Measurements from ENCODE around the gene ABLIM2.

Gene ABLIM2

DNA sequence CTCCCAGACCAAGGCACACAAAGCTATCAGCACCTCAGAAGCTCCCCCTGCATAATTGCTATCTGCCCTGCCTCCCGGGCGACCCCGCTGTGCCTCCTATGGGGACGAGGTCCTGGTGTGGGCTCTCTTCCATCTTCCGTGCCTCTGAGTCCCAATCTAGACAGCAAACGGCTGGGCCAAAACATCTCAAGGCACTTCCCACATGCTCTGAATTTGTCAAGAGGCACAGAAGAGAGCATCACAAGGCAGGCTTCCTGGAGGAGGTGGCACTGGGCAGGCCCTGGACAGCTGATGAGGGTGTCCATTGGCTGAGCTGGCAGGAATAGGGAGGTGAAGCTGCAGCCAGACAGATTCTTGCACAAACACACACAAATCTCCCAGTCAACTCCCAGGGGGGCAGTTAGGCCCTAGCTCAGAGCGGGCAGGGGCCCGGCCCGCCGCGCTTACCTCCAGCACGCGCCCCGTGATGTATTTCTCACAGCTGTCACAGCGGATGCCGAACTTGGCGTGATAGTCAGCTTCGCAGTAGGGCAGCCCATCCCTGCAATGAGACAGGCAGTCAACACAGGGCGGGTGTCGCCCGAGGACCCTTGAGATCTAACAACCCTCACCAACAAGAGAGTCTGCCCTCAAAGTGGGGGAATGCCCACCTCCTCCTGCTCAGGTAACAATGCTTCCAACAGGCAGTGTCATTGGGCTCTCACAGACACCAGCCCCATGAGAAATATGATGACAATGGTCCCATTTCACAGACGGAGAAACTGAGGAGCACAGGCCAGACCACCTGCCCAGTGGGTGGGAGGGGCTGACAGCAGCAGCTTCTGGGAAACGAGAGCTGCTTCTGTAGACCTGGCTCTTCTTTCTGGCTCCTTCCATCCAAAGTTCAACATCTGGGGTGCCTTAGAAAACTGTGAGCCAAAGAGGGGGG lies 81.2 kb downstream of the ABLIM2 start:
- H3K9ac ChIP-seq (ENCODE audit: low read length): no peak overlapping the region
- no peak for DNase-seq (ENCODE audit: low read depth)
- H3K27me3 ChIP-seq (replicated peaks; ENCODE audit: control insufficient read depth, insufficient read depth, low read length): peaks cover 70% of the 10 kb centered on the region
- no peak overlapping the region for H3K4me3 ChIP-seq (ENCODE audit: low read length)
- no peaks in the 10 kb centered on the region for H3K36me3 ChIP-seq (ENCODE audit: control insufficient read depth, insufficient read depth, low read length, severe bottlenecking)
- H3K4me1 ChIP-seq (ENCODE audit: control insufficient read depth, insufficient read depth, low read length): peaks cover 10% of the 10 kb centered on the region
- H3K9me3 ChIP-seq (ENCODE audit: control insufficient read depth, low read length): no peaks in the 10 kb centered on the region

DNA sequence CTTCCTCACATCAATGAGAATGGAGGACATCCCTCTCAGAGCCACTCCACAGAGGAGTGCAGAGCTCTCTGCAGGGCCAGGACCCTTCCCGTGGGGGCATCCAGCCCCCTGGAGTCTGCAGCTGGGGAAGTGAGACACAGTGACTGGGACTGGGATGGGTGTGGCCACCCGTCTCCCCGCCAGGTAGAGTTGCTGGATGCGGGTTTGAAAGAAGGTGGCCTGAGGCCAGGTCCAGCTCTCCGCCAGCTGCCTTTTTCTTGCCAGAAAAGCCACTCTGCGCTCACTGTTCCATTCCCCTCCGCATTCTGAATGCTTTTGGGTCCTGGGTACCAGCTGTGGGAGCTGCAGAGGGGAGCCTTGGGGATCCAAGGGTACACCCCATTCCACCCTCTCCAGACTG lies 82.6 kb downstream of the ABLIM2 start:
- H3K36me3 ChIP-seq (ENCODE audit: control insufficient read depth, insufficient read depth, low read length, severe bottlenecking): no peaks in the 10 kb centered on the region
- H3K27me3 ChIP-seq (replicated peaks; ENCODE audit: control insufficient read depth, insufficient read depth, low read length): peaks cover 69% of the 10 kb centered on the region
- H3K9ac ChIP-seq (ENCODE audit: low read length): no peak overlapping the region
- no peaks in the 10 kb centered on the region for H3K9me3 ChIP-seq (ENCODE audit: control insufficient read depth, low read length)
- H3K4me1 ChIP-seq (ENCODE audit: control insufficient read depth, insufficient read depth, low read length): peaks cover 10% of the 10 kb centered on the region
- H3K4me3 ChIP-seq (ENCODE audit: low read length): no peak overlapping the region
- DNase-seq (ENCODE audit: low read depth): no peak

DNA sequence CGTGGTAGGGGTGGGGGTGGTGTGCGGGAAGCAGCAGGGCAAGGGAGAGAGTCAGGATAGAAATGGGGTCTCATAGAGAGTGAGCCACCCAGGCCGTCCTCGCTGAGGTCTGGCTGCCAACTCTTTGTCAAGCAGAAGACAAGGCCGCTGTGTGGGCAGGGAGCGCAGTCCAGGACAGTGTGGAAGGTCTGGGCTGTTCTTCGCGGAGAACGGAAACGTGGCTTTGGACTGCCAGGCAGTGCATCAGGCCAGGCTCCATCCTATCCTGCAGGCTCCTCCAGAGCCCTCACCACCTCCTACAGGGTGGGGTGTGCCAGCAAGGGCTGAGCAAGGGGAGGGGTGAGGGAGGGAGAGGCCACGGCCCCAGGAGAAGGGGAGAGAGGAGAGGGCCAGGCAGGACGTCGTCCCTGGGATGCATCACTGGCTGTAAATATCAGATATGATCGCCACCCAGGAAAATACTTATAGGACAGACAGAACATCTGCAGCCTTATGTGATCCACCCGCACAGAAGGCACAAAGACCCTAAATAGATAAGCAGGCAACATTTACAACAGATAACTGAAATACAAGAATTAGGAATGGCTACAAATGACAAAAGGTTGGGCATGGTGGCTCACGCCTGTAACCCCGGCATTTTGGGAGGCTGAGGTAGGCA lies 85.3 kb downstream of the ABLIM2 start:
- Histone ChIP-seq H3K36me3 (ENCODE audit: control insufficient read depth, insufficient read depth, low read length, severe bottlenecking) (no peaks in the 10 kb centered on the region), H3K4me3 (ENCODE audit: low read length) (no peak overlapping the region), H3K9me3 (ENCODE audit: control insufficient read depth, low read length) (no peaks in the 10 kb centered on the region), H3K4me1 (ENCODE audit: control insufficient read depth, insufficient read depth, low read length) (no peaks in the 10 kb centered on the region), H3K27me3 (replicated peaks; ENCODE audit: control insufficient read depth, insufficient read depth, low read length) (peaks cover 80% of the 10 kb centered on the region), H3K9ac (ENCODE audit: low read length) (no peak overlapping the region)
- no peak for DNase-seq (ENCODE audit: low read depth)

DNA sequence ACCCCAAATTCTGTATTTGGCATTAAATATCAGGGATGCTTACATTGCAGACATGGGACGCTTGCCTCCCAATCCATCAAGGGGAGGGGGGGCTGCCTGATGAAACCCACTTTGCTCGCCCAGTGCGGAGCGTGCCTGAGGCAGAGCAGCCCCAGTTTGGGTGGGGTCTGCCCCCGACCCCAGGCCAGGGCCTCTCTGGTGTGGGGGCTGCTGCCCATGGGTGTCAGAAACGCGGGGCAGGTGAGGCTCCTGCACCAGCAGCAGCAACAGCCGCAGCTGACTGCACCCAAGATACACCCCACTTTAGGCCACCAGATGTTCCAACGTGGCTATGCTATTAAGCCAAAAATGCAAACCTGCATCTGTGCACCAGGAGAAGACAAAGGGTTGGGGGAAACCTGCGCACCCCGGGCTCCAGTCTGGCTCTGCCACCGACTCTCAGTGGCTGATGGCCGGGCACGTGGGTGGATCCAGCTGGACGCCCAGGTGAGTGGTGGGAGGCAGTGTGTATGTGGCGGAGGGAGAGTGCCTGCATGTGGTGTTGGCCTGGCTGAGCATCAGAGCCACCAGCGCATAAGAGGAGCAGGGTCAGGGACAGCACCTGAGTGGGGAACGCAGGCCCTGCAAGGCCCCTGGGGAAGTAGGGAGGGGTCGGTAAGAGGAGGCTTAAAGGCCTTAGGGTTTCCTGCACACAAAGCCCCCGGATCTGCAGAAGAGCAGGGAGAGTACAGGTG lies 86.2 kb downstream of the ABLIM2 start:
- Histone ChIP-seq H3K9ac (ENCODE audit: low read length) (no peak overlapping the region), H3K4me3 (ENCODE audit: low read length) (no peak overlapping the region), H3K9me3 (ENCODE audit: control insufficient read depth, low read length) (no peaks in the 10 kb centered on the region)

DNA sequence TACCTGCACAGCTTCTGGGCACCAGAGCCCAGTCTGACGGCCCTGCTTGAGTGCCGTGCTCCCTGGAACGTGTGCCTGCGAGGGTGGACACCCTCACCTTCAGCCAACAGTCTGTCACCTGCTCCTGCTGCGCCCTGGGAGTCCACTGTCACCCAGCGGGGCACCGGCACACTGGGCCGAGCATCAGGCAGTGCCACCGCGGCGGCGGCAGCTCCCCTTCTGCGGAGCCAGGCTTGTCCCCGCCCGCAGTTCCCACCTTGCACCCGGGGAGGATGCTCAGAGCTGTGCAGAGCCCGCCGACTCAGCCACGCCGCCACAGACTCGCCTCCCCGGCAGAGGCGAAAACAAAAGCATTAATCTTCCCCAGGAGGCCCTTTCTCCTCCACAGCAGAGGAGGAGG lies 86.8 kb downstream of the ABLIM2 start:
- no peaks in the 10 kb centered on the region for H3K9me3 ChIP-seq (ENCODE audit: control insufficient read depth, low read length)
- H3K9ac ChIP-seq (ENCODE audit: low read length): no peak overlapping the region
- H3K4me1 ChIP-seq (ENCODE audit: control insufficient read depth, insufficient read depth, low read length): no peaks in the 10 kb centered on the region
- H3K27me3 ChIP-seq (replicated peaks; ENCODE audit: control insufficient read depth, insufficient read depth, low read length): peaks cover 76% of the 10 kb centered on the region
- H3K36me3 ChIP-seq (ENCODE audit: control insufficient read depth, insufficient read depth, low read length, severe bottlenecking): no peaks in the 10 kb centered on the region
- no peak overlapping the region for H3K4me3 ChIP-seq (ENCODE audit: low read length)
- DNase-seq (ENCODE audit: low read depth): no peak

More for the DNA sequence above, 86.2 kb downstream of the ABLIM2 start:
- H3K36me3 ChIP-seq (ENCODE audit: control insufficient read depth, insufficient read depth, low read length, severe bottlenecking): no peaks in the 10 kb centered on the region
- H3K4me1 ChIP-seq (ENCODE audit: control insufficient read depth, insufficient read depth, low read length): no peaks in the 10 kb centered on the region
- no peak for DNase-seq (ENCODE audit: low read depth)
- peaks cover 80% of the 10 kb centered on the region for H3K27me3 ChIP-seq (replicated peaks; ENCODE audit: control insufficient read depth, insufficient read depth, low read length)

DNA sequence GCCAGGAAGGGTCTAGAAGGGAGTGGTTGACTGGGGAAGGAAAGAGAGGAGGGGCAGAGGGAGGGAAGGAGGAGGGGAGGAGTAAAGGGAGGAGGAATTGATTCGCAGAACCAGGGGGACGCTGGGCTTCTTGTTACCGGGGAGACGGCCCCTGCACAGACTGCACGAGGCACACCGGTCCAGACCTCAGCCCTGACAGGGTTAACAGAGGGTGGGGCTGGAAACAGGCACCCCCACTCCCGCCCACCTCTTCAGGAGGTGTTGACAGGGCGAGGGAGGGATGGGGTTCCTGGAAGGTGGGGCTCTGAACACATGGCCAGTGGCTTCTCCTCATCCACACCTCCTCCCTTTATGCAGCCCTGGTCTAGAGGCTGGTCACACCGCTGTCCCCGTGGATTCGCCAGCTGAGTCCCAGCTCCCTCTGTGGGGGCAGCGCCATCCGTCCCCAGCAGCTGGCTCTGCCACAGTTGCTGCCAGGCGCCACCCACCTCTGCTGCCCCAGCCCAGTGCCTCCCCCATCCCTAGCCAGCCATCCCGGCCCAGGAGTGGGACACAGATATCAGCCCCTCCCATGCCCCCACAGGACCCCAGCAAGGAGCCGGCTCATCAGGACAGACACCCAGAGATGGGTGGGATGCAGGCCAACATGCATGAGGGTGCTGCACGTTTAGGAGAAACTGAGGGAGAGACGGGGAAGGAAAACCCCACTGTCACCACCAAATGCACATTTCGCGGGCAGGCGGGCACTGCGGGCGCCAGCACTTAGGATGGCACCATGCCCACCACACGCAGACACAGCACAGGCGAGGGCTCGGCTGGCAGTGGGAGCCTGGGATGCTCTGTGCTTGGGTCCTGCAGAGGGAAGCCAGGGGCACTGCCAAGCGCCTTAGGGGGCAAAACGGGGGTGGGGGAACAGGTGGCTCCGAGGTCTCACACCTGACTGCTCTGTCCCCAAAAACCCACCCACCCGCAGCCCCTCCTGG lies 87.6 kb downstream of the ABLIM2 start:
- no peak overlapping the region for H3K4me3 ChIP-seq (ENCODE audit: low read length)
- no peak overlapping the region for H3K9ac ChIP-seq (ENCODE audit: low read length)
- H3K36me3 ChIP-seq (ENCODE audit: control insufficient read depth, insufficient read depth, low read length, severe bottlenecking): no peaks in the 10 kb centered on the region
- no peaks in the 10 kb centered on the region for H3K9me3 ChIP-seq (ENCODE audit: control insufficient read depth, low read length)
- H3K27me3 ChIP-seq (replicated peaks; ENCODE audit: control insufficient read depth, insufficient read depth, low read length): peaks cover 76% of the 10 kb centered on the region
- H3K4me1 ChIP-seq (ENCODE audit: control insufficient read depth, insufficient read depth, low read length): no peaks in the 10 kb centered on the region
- DNase-seq (ENCODE audit: low read depth): no peak

DNA sequence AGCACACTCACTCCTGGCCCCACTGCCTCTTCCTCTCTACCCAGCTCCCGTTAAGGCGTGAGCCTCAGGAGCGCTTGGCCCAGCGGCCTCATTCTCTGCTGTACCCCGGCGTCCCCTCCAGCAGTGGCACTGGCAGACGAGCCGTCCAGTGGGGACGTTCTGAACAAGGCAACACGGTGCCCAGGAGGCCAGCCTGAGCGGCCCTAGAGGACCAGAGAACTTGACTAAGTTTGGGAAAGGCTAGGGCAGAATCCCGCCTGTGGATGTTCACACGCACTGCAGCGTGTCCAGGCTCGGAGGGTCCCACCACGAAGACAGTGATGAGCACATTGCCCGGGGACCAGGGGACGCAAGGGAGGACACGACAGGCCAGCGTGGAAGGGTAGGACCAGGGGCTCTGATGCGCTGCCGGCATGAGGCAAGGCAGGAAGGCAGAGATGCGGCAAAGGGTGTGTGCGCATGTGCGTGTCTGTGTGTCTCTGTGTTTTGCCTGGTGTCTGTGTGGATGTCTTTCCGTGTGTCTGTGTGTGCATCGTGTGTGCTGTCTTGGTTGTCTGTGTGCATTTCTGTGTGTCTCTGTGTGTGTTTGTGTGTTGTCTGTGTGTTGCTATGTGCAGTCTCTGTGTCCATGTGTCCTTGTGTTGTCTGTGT lies 89.4 kb downstream of the ABLIM2 start:
- Histone ChIP-seq H3K27me3 (replicated peaks; ENCODE audit: control insufficient read depth, insufficient read depth, low read length) (peaks cover 62% of the 10 kb centered on the region), H3K4me1 (ENCODE audit: control insufficient read depth, insufficient read depth, low read length) (no peaks in the 10 kb centered on the region), H3K9ac (ENCODE audit: low read length) (no peak overlapping the region), H3K36me3 (ENCODE audit: control insufficient read depth, insufficient read depth, low read length, severe bottlenecking) (no peaks in the 10 kb centered on the region), H3K4me3 (ENCODE audit: low read length) (no peak overlapping the region), H3K9me3 (ENCODE audit: control insufficient read depth, low read length) (peaks cover 13% of the 10 kb centered on the region)
- no peak for DNase-seq (ENCODE audit: low read depth)

DNA sequence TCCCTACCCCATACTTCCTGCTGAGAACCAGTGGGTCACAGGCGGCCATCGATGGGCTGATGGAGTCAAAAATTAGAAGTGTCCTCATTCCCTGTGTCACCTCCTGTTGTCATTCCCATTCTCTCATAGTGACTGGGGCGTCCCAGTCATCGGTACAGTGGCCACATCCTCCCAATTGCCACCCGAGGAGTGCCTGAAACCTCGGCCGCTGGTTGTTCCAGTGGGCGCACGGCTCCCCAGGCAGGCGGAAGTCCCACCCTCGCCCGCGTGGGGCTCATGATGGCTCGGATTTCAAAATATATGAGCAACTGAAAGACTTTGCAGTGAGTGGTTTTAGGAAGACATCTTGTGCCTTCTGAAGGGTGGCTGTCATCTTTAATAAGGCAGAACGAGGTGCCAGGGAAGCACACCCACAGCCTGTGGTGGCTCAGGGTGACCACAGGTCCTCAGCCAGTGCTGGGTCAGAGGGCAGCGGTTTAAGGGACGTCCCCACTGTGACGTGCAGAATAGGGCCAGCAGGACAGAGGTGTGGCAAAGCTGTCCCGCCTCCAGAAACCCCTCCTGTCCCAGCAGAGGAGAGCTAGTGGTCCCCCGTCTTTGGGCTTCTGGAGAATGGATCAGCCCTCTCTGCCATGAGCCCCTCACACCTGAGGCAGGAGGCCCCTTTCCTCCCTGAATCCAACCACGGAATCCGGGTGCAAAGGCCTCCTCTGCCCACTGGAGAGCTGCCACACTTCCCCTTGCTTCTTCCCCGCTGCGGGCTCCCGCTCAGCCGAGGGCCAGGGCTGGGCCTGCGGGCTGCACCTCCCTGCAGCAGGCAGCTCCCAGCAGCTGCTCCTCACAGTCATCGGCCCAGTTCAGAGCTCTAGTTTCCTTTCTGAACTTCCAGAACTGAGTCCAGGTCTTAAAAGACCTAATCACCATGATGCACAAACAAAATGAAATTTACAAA lies 90.4 kb downstream of the ABLIM2 start:
- Histone ChIP-seq H3K36me3 (ENCODE audit: control insufficient read depth, insufficient read depth, low read length, severe bottlenecking) (no peaks in the 10 kb centered on the region), H3K9me3 (ENCODE audit: control insufficient read depth, low read length) (peaks cover 23% of the 10 kb centered on the region), H3K9ac (ENCODE audit: low read length) (no peak overlapping the region), H3K4me3 (ENCODE audit: low read length) (no peak overlapping the region), H3K27me3 (replicated peaks; ENCODE audit: control insufficient read depth, insufficient read depth, low read length) (peaks cover 52% of the 10 kb centered on the region), H3K4me1 (ENCODE audit: control insufficient read depth, insufficient read depth, low read length) (no peaks in the 10 kb centered on the region)
- DNase-seq (ENCODE audit: low read depth): no peak

DNA sequence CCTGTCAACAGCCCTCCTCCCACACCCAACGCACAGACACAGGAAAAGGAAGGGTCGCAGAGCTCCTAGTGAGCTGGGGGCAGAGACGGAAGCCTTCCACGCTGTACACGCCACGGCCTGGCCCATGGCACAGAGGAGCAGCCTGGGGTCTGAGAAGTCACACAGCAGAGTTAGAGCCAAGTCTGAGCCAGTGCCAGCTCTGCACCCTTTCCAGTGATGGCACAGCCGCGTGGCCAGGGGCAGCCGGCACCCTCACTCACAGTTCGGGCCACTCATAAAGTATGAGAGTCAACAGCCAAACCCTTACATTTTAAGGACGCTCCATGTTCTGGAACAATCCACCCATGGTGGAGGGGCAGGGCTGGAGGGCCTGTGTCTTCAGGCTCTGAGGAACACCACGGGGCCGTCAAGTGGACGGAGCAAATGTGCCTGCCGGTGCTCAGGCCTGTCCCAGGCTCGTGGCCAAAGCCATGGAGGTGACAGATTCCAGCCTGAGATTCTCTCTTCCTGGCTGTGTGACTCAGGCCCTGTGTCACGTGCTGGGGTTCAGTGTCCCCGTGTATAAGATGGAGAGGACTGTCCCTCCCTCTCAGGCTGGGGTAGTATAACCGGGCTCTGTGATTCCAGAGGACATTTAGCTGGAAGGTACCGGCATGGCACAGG lies 91.2 kb downstream of the ABLIM2 start:
- H3K4me1 ChIP-seq (ENCODE audit: control insufficient read depth, insufficient read depth, low read length): no peaks in the 10 kb centered on the region
- DNase-seq (ENCODE audit: low read depth): no peak
- peaks cover 44% of the 10 kb centered on the region for H3K27me3 ChIP-seq (replicated peaks; ENCODE audit: control insufficient read depth, insufficient read depth, low read length)
- no peak overlapping the region for H3K4me3 ChIP-seq (ENCODE audit: low read length)
- H3K36me3 ChIP-seq (ENCODE audit: control insufficient read depth, insufficient read depth, low read length, severe bottlenecking): no peaks in the 10 kb centered on the region
- H3K9me3 ChIP-seq (ENCODE audit: control insufficient read depth, low read length): peaks cover 24% of the 10 kb centered on the region
- no peak overlapping the region for H3K9ac ChIP-seq (ENCODE audit: low read length)

All from adipocyte (in vitro differentiated cells).